B cell (primary cell): ENCODE data around the gene PDZRN3. TPM values are rescaled to one million over a fixed set of nuclear protein-coding genes. Genes with fewer than 3 reads are reported as not detected.

Source experiments
- ATAC-seq: fragments of 200-7000 bp; cut with Tn5 transposase; one replicate; pipeline ENCODE4 v1.10.0; 2021; ENCODE audit warnings: low read depth, mild to moderate bottlenecking, moderate number of reproducible peaks, moderate library complexity
- CTCF ChIA-PET: fragments of 350-600 bp; sonication (Branson Sonifier 250); formaldehyde crosslinking; loops from one replicate; lab custom pipeline; 2021; ENCODE audit warnings: antibody characterized with exemption, inconsistent platforms; lab: Charles Lee
- POLR2A ChIA-PET: fragments of 350-600 bp; sonication (Branson Sonifier 250); formaldehyde crosslinking; loops from one replicate; lab custom pipeline; 2021; ENCODE audit warnings: antibody characterized with exemption; lab: Charles Lee
- DNase-seq: peaks from one replicate; pipeline ENCODE4 v3.0.0; 2013
- H2AFZ ChIP-seq: 2 replicates; pipeline ENCODE4 v1.6.1; 2012; ENCODE audit warnings: mild to moderate bottlenecking, low read depth, low read length; ENCODE audit not compliant: insufficient read depth, poor library complexity, severe bottlenecking
- H3K27ac ChIP-seq, 2 donors: 1 replicate in 1 of 2; 2 replicates in 1 of 2; pipeline ENCODE4 v1.5.1; 2012 to 2013; ENCODE audit warnings: low read length in 2 of 2, mild to moderate bottlenecking in 2 of 2, moderate library complexity in 1 of 2
- H3K27me3 ChIP-seq, 4 experiments: fragments of 200-600 bp in 1 of 4; sonication (generic) in 1 of 4; replicated peaks in 1 of 4; 1 replicate in 2 of 4; 2 replicates in 2 of 4; pipeline versions ENCODE4 v1.6.1 to v1.7.0; 2013 to 2016; ENCODE audit warnings: low read length in 3 of 4, mild to moderate bottlenecking in 2 of 4, mixed read lengths in 1 of 4, moderate library complexity in 1 of 4; ENCODE audit not compliant: insufficient read depth in 4 of 4, control insufficient read depth in 3 of 4; ENCODE audit errors: control extremely low read depth in 1 of 4
- H3K36me3 ChIP-seq, 2 experiments: replicated peaks in 1 of 2; 1 replicate in 1 of 2; 2 replicates in 1 of 2; pipeline versions ENCODE4 v1.6.1 to v1.7.1; 2013; ENCODE audit warnings: low read length in 1 of 2; ENCODE audit not compliant: insufficient read depth in 2 of 2, control insufficient read depth in 1 of 2; ENCODE audit errors: control extremely low read depth in 1 of 2, extremely low read depth in 1 of 2
- H3K4me1 ChIP-seq, 2 donors: fragments of 200-600 bp in 1 of 2; sonication (generic) in 1 of 2; 1 replicate in 1 of 2; 2 replicates in 1 of 2; pipeline versions ENCODE4 v1.5.1 to v1.6.1; 2013 to 2017; ENCODE audit warnings: low read length in 2 of 2; ENCODE audit not compliant: control insufficient read depth in 2 of 2, insufficient read depth in 2 of 2
- H3K4me2 ChIP-seq: replicated peaks from 2 replicates; pipeline ENCODE3; 2012; ENCODE audit warnings: mild to moderate bottlenecking, low read depth, low read length; ENCODE audit not compliant: poor library complexity, severe bottlenecking
- H3K4me3 ChIP-seq, 5 experiments: fragments of 200-600 bp in 1 of 5; sonication (generic) in 1 of 5; 1 replicate in 3 of 5; 2 replicates in 2 of 5; pipeline versions ENCODE4 v1.5.1 to v1.7.0; 2011 to 2016; ENCODE audit warnings: low read length in 4 of 5, mild to moderate bottlenecking in 4 of 5, low read depth in 2 of 5, control low read depth in 1 of 5, moderate library complexity in 1 of 5; ENCODE audit not compliant: insufficient read depth in 1 of 5; ENCODE audit errors: control extremely low read depth in 1 of 5, extremely low read depth in 1 of 5
- H3K79me2 ChIP-seq: fragments of 200-600 bp; sonication (generic); one replicate; pipeline ENCODE4 v1.6.0; 2016; ENCODE audit warnings: low read length; ENCODE audit not compliant: control insufficient read depth, insufficient read depth
- H3K9ac ChIP-seq: fragments of 200-600 bp; sonication (generic); 2 replicates; pipeline ENCODE4 v1.6.1; 2017; ENCODE audit warnings: mild to moderate bottlenecking, low read length, moderate library complexity
- H3K9me3 ChIP-seq, 3 donors: one replicate each; pipeline versions ENCODE4 v1.6.1 to v1.7.1; 2013; ENCODE audit warnings: low read length in 2 of 3; ENCODE audit not compliant: control insufficient read depth in 2 of 3, insufficient read depth in 1 of 3; ENCODE audit errors: control extremely low read depth in 1 of 3
- H4K20me1 ChIP-seq: 2 replicates; pipeline ENCODE4 v1.6.0; 2012; ENCODE audit warnings: mild to moderate bottlenecking, low read length; ENCODE audit not compliant: insufficient read depth, control insufficient read depth, poor library complexity, severe bottlenecking
- H3K27ac Mint-ChIP-seq: one replicate; pipeline ENCODE4 v1.8.0; 2021; ENCODE audit warnings: mixed read lengths
- H3K27me3 Mint-ChIP-seq: one replicate; pipeline ENCODE4 v1.8.0; 2021; ENCODE audit warnings: mixed read lengths
- H3K4me1 Mint-ChIP-seq: one replicate; pipeline ENCODE4 v1.8.0; 2021; ENCODE audit warnings: mixed read lengths
- H3K4me3 Mint-ChIP-seq: one replicate; pipeline ENCODE4 v1.8.0; 2021; ENCODE audit warnings: mixed read lengths
- H3K9me3 Mint-ChIP-seq: one replicate; pipeline ENCODE4 v1.8.0; 2022; ENCODE audit warnings: mixed read lengths; ENCODE audit not compliant: insufficient read depth
- EZH2 ChIP-seq: IDR thresholded peaks from 2 replicates; pipeline ENCODE4 v1.6.1; 2012; ENCODE audit warnings: borderline replicate concordance, low read depth, mild to moderate bottlenecking, moderate library complexity, low read length; ENCODE audit not compliant: insufficient read depth, poor library complexity, severe bottlenecking
- WGBS: methylation state at CpG from one replicate; pipeline ENCODE4 v1.1.5; 2013; ENCODE audit warnings: missing lambda C conversion rate; ENCODE audit not compliant: insufficient coverage; 5-methylcytosine and 5-hydroxymethylcytosine counted together
- intact Hi-C: fragments of 100-400 bp; cut with micrococcal nuclease; formaldehyde crosslinking; loops from one replicate; pipeline ENCODE4 v1.10.0; 2022
- polyA plus RNA-seq: library from polyadenylated mRNA; depleted of rRNA; stranded (reverse); fragments of >200 nt; gene quantifications from 2 replicates; pipeline ENCODE4 v1.2.3, GENCODE V29; 2012
- total RNA-seq, 2 donors: library from RNA; stranded (reverse); fragments of 120-200 nt in 1 of 2; gene quantifications; 1 replicate in 1 of 2; 2 replicates in 1 of 2; pipeline versions ENCODE4 v1.2.3 to v1.2.4, GENCODE V29; 2013 to 2022
- TF ChIP-seq, protein P1 (sequence below): fragments of 200-600 bp; IDR thresholded peaks from one replicate; pipeline ENCODE4 v1.8.0; 2022; ENCODE audit warnings: antibody characterized with exemption, mild to moderate bottlenecking

PDZRN3 gene
- total and polyA plus RNA-seq, 2 donors (not counting 1 experiment from before 2014, with no cell fraction given), result not detected

DNA sequence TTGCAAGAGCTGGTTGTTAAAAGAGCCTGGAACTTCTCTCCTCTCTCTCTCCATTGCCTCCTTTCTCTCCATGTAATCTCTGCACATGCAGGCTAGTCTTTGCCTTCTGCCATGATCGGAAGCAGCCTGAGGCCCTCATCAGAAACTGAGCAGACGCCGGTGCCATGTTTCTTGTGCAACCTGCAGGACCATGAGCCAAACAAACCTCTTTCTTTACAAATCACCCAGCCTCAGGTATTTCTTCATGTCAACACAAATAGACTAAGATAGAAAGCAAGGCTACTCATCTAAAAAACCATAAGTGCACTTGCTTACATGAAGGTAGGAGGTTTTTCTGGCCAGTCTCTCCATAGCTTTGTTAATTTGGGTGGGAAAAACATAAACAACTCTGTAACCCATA is 8.7 kb downstream of the PDZRN3 start:
- 97% methylated on average over 3 of the region's 3 CpGs for WGBS
- ATAC-seq (no peak), DNase-seq (no peak)
- no peaks in the 10 kb centered on the region for H3K79me2 ChIP-seq
- POLR2A ChIA-PET, result no interaction called here
- intact Hi-C loops, result no loop called here
- H3K36me3 ChIP-seq, result no peaks in the 10 kb centered on the region
- H3K4me3 ChIP-seq, result no peak overlapping the region
- Mint-ChIP-seq H3K4me1 (no peaks in the 10 kb centered on the region), H3K27me3 (no peaks in the 10 kb centered on the region), H3K4me3 (no peak overlapping the region), H3K27ac (no peak overlapping the region), H3K9me3 (no peaks in the 10 kb centered on the region)
- H3K27ac ChIP-seq, result no peak overlapping the region
- H3K27me3 ChIP-seq, result no peaks in the 10 kb centered on the region
- H3K4me2 ChIP-seq, result no peak overlapping the region
- TF ChIP-seq, protein P1, sequence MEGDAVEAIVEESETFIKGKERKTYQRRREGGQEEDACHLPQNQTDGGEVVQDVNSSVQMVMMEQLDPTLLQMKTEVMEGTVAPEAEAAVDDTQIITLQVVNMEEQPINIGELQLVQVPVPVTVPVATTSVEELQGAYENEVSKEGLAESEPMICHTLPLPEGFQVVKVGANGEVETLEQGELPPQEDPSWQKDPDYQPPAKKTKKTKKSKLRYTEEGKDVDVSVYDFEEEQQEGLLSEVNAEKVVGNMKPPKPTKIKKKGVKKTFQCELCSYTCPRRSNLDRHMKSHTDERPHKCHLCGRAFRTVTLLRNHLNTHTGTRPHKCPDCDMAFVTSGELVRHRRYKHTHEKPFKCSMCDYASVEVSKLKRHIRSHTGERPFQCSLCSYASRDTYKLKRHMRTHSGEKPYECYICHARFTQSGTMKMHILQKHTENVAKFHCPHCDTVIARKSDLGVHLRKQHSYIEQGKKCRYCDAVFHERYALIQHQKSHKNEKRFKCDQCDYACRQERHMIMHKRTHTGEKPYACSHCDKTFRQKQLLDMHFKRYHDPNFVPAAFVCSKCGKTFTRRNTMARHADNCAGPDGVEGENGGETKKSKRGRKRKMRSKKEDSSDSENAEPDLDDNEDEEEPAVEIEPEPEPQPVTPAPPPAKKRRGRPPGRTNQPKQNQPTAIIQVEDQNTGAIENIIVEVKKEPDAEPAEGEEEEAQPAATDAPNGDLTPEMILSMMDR, result no peak
- TF ChIP-seq EZH2, result no peak
- H3K4me1 ChIP-seq, result no peaks in the 10 kb centered on the region
- H2AFZ ChIP-seq, result no peak overlapping the region
- no peaks in the 10 kb centered on the region for H3K9me3 ChIP-seq
- no peak overlapping the region for H3K9ac ChIP-seq
- CTCF ChIA-PET, result no interaction called here
- H4K20me1 ChIP-seq, result no peaks in the 10 kb centered on the region

DNA sequence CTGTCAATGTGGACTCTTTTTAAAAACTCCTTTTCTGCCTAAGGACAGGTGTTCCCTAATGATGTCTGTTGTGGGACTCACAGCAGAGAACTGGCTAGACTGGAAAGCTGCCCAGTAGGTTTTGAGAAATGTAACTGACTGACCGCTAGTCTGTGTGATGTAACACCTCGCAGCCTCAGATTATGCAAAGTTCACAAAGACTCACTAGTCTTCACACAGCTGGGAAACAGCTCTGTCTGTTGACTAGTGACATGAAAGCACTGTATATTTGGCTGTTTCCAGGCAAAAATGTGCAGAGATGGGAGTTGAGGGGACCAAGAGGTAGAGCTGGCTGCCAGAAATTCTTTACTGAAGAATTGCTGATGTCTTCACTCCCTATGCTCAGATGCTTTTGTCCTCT is 10.3 kb downstream of the PDZRN3 start:
- no peaks in the 10 kb centered on the region for H3K36me3 ChIP-seq
- no CpG with 5 or more reads among the region's 2 CpGs for WGBS
- Mint-ChIP-seq H3K27ac (no peak overlapping the region), H3K4me3 (no peak overlapping the region), H3K9me3 (no peaks in the 10 kb centered on the region), H3K4me1 (no peaks in the 10 kb centered on the region), H3K27me3 (no peaks in the 10 kb centered on the region)
- ChIA-PET CTCF (no interaction called here), POLR2A (no interaction called here)
- ATAC-seq (no peak), DNase-seq (no peak)
- no peaks in the 10 kb centered on the region for H3K27me3 ChIP-seq
- intact Hi-C loops, result no loop called here
- H3K27ac ChIP-seq, result no peak overlapping the region
- H3K9ac ChIP-seq, result no peak overlapping the region
- H3K9me3 ChIP-seq, result no peaks in the 10 kb centered on the region
- no peaks in the 10 kb centered on the region for H4K20me1 ChIP-seq
- no peak overlapping the region for H3K4me2 ChIP-seq
- no peak for TF ChIP-seq EZH2
- TF ChIP-seq, protein P1, result no peak
- H3K4me1 ChIP-seq, result no peaks in the 10 kb centered on the region
- H3K4me3 ChIP-seq, result no peak overlapping the region
- no peak overlapping the region for H2AFZ ChIP-seq
- no peaks in the 10 kb centered on the region for H3K79me2 ChIP-seq
